CD14-positive monocyte (primary cell): ENCODE data around the gene LUZP1. TPM values are rescaled to one million over a fixed set of nuclear protein-coding genes. Genes with fewer than 3 reads are reported as not detected.

Experiments
- DNase-seq, 3 donors: peaks; one replicate each; pipeline ENCODE4 v3.0.0-alpha.2; 2011 to 2022
- H2AFZ ChIP-seq: 2 replicates; pipeline ENCODE4 v1.6.0; 2012; ENCODE audit warnings: mild to moderate bottlenecking, low read depth, low read length, inconsistent platforms; ENCODE audit not compliant: insufficient read depth, poor library complexity, severe bottlenecking
- H3K27ac ChIP-seq, 2 donors: 1 replicate in 1 of 2; 2 replicates in 1 of 2; pipeline ENCODE4 v1.5.1; 2012 to 2013; ENCODE audit warnings: low read length in 2 of 2, control low read depth in 1 of 2, inconsistent platforms in 1 of 2, low read depth in 1 of 2, mild to moderate bottlenecking in 1 of 2
- H3K27me3 ChIP-seq, 2 donors: one replicate each; pipeline versions ENCODE4 v1.6.0 to v1.6.1; 2011 to 2013; ENCODE audit warnings: low read length in 2 of 2; ENCODE audit not compliant: control insufficient read depth in 2 of 2, insufficient read depth in 2 of 2
- H3K36me3 ChIP-seq, 2 donors: replicated peaks in 1 of 2; 1 replicate in 1 of 2; 2 replicates in 1 of 2; pipeline versions ENCODE4 v1.5.1 to v1.6.1; 2012 to 2013; ENCODE audit warnings: low read length in 2 of 2, control low read depth in 1 of 2, inconsistent platforms in 1 of 2, mild to moderate bottlenecking in 1 of 2; ENCODE audit not compliant: insufficient read depth in 2 of 2, control insufficient read depth in 1 of 2
- H3K4me1 ChIP-seq, 2 donors: 1 replicate in 1 of 2; 2 replicates in 1 of 2; pipeline versions ENCODE4 v1.5.1 to v1.6.1; 2012 to 2013; ENCODE audit warnings: low read length in 2 of 2, control low read depth in 1 of 2, inconsistent platforms in 1 of 2, mild to moderate bottlenecking in 1 of 2, moderate library complexity in 1 of 2; ENCODE audit not compliant: insufficient read depth in 2 of 2, control insufficient read depth in 1 of 2
- H3K4me2 ChIP-seq: replicated peaks from 2 replicates; pipeline ENCODE3; 2012; ENCODE audit warnings: low read length, moderate library complexity, mild to moderate bottlenecking; ENCODE audit not compliant: poor library complexity, severe bottlenecking; ENCODE audit errors: extremely low read depth
- H3K4me3 ChIP-seq, 3 experiments: fragments of 200-600 bp in 1 of 3; sonication (generic) in 1 of 3; replicated peaks in 1 of 3; 1 replicate in 2 of 3; 2 replicates in 1 of 3; pipeline ENCODE4 v1.5.1; 2011 to 2013; ENCODE audit warnings: low read length in 3 of 3, mild to moderate bottlenecking in 3 of 3, control low read depth in 2 of 3, low read depth in 2 of 3, inconsistent platforms in 1 of 3, moderate library complexity in 1 of 3
- H3K79me2 ChIP-seq: 2 replicates; pipeline ENCODE4 v1.6.0; 2012; ENCODE audit warnings: mild to moderate bottlenecking, control low read depth, inconsistent platforms, low read length, moderate library complexity; ENCODE audit not compliant: insufficient read depth
- H3K9ac ChIP-seq: 2 replicates; pipeline ENCODE4 v1.6.0; 2017; ENCODE audit warnings: low read length, mild to moderate bottlenecking; ENCODE audit not compliant: insufficient read depth, poor library complexity, severe bottlenecking
- H3K9me3 ChIP-seq, 2 donors: replicated peaks in 1 of 2; 1 replicate in 1 of 2; 2 replicates in 1 of 2; pipeline versions ENCODE4 v1.5.1 to v1.6.1; 2012 to 2013; ENCODE audit warnings: low read length in 2 of 2, control low read depth in 1 of 2; ENCODE audit not compliant: control insufficient read depth in 1 of 2, insufficient read depth in 1 of 2
- H4K20me1 ChIP-seq: 2 replicates; pipeline ENCODE4 v1.6.0; 2012; ENCODE audit warnings: mild to moderate bottlenecking, low read length, control low read depth, moderate library complexity; ENCODE audit not compliant: insufficient read depth
- H3K27ac Mint-ChIP-seq, 7 donors: one replicate each; pipeline ENCODE4 v1.8.0; 2020; ENCODE audit warnings: mild to moderate bottlenecking in 7 of 7, mixed read lengths in 7 of 7, moderate library complexity in 6 of 7, inconsistent platforms in 2 of 7
- H3K27me3 Mint-ChIP-seq, 3 donors: one replicate each; pipeline ENCODE4 v1.8.0; 2021 to 2022; ENCODE audit warnings: low read depth in 3 of 3, mild to moderate bottlenecking in 3 of 3, mixed read lengths in 3 of 3, moderate library complexity in 3 of 3, inconsistent platforms in 1 of 3
- H3K36me3 Mint-ChIP-seq, 2 donors: one replicate each; pipeline ENCODE4 v1.8.0; 2020; ENCODE audit warnings: mixed read lengths in 2 of 2, inconsistent platforms in 1 of 2, mild to moderate bottlenecking in 1 of 2
- H3K4me1 Mint-ChIP-seq: one replicate; pipeline ENCODE4 v1.8.0; 2020; ENCODE audit warnings: mild to moderate bottlenecking, mixed read lengths
- H3K4me3 Mint-ChIP-seq, 2 donors: one replicate each; pipeline ENCODE4 v1.8.0; 2020; ENCODE audit warnings: mild to moderate bottlenecking in 2 of 2, mixed read lengths in 2 of 2, moderate library complexity in 1 of 2
- H3K9me3 Mint-ChIP-seq, 7 donors: one replicate each; pipeline ENCODE4 v1.8.0; 2020 to 2022; ENCODE audit warnings: mixed read lengths in 7 of 7, mild to moderate bottlenecking in 6 of 7, moderate library complexity in 6 of 7, inconsistent platforms in 2 of 7
- WGBS: methylation state at CpG from one replicate; pipeline ENCODE4 v1.1.5; 2013; ENCODE audit warnings: missing lambda C conversion rate; ENCODE audit not compliant: insufficient coverage; 5-methylcytosine and 5-hydroxymethylcytosine counted together
- intact Hi-C, 2 donors: fragments of 100-400 bp; cut with micrococcal nuclease; formaldehyde crosslinking; loops; one replicate each; pipeline versions ENCODE4 v1.15.0 to v1.15.1; 2023
- polyA plus RNA-seq, 3 donors: library from polyadenylated mRNA; depleted of rRNA in 1 of 3; unstranded in 2 of 3; stranded (reverse) in 1 of 3; fragments of 300-500 nt in 2 of 3; fragments of >200 nt in 1 of 3; fragmentation: Illumina TruSeq in 2 of 3; gene quantifications; 1 replicate in 2 of 3; 2 replicates in 1 of 3; pipeline ENCODE4 v1.2.3, GENCODE V29; 2012 to 2021
- TF ChIP-seq, protein P1 (sequence below): fragments of 200-600 bp; IDR thresholded peaks from one replicate; pipeline ENCODE4 v1.8.0; 2022; ENCODE audit warnings: antibody characterized with exemption, mild to moderate bottlenecking

LUZP1 gene
- polyA plus RNA-seq, 3 donors, result 4.4 to 8.7 (median 5.8) TPM

DNA sequence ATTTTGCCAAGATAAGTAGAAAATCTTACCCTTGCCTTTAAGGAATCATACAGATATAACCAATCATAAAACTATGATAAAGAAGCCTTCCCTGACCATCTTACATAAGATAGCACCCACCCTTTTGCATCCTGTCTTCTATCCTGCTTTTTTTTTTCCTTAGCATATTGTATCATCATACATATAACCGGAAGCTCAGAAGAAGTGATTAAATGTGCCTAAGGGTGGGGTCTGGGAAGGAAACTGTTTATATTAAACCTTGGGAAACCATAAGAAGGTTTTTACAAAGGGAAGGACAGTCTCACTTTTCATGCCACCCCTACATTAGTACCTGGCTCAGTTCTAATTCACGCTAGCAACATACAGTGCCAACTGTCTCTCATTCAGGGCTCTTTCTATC lies 66.8 kb downstream of the LUZP1 start:
- H3K9ac ChIP-seq, result no peak overlapping the region
- peaks cover 0 to 17% of the 10 kb centered on the region in 2 donors for H3K36me3 ChIP-seq
- H3K36me3 Mint-ChIP-seq, result peaks cover 10 to 23% of the 10 kb centered on the region in 2 donors
- peaks cover 37% of the 10 kb centered on the region for H3K4me1 Mint-ChIP-seq
- no peaks in the 10 kb centered on the region for H3K79me2 ChIP-seq
- no peaks in the 10 kb centered on the region for H3K27me3 ChIP-seq
- no peak overlapping the region for H3K4me3 ChIP-seq
- no peak overlapping the region for H3K4me3 Mint-ChIP-seq
- H2AFZ ChIP-seq, result no peak overlapping the region
- peaks cover 0 to 3% (median 0%) of the 10 kb centered on the region in 3 donors for H3K27me3 Mint-ChIP-seq
- H3K4me1 ChIP-seq, result peaks cover 27 to 40% of the 10 kb centered on the region in 2 donors
- intact Hi-C loops, result no loop called here
- TF ChIP-seq, protein P1, sequence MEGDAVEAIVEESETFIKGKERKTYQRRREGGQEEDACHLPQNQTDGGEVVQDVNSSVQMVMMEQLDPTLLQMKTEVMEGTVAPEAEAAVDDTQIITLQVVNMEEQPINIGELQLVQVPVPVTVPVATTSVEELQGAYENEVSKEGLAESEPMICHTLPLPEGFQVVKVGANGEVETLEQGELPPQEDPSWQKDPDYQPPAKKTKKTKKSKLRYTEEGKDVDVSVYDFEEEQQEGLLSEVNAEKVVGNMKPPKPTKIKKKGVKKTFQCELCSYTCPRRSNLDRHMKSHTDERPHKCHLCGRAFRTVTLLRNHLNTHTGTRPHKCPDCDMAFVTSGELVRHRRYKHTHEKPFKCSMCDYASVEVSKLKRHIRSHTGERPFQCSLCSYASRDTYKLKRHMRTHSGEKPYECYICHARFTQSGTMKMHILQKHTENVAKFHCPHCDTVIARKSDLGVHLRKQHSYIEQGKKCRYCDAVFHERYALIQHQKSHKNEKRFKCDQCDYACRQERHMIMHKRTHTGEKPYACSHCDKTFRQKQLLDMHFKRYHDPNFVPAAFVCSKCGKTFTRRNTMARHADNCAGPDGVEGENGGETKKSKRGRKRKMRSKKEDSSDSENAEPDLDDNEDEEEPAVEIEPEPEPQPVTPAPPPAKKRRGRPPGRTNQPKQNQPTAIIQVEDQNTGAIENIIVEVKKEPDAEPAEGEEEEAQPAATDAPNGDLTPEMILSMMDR, result no peak
- no peak overlapping the region for H3K4me2 ChIP-seq
- H3K9me3 ChIP-seq, result no peaks in the 10 kb centered on the region
- H3K27ac ChIP-seq, result no peak overlapping the region
- peaks cover 14% of the 10 kb centered on the region for H4K20me1 ChIP-seq
- no peak for DNase-seq
- no CpG with 5 or more reads among the region's 2 CpGs for WGBS
- peak overlapping the region in 2 of 7 donors; percentile 61 to 77 for H3K27ac Mint-ChIP-seq
- H3K9me3 Mint-ChIP-seq, result no peaks in the 10 kb centered on the region

DNA sequence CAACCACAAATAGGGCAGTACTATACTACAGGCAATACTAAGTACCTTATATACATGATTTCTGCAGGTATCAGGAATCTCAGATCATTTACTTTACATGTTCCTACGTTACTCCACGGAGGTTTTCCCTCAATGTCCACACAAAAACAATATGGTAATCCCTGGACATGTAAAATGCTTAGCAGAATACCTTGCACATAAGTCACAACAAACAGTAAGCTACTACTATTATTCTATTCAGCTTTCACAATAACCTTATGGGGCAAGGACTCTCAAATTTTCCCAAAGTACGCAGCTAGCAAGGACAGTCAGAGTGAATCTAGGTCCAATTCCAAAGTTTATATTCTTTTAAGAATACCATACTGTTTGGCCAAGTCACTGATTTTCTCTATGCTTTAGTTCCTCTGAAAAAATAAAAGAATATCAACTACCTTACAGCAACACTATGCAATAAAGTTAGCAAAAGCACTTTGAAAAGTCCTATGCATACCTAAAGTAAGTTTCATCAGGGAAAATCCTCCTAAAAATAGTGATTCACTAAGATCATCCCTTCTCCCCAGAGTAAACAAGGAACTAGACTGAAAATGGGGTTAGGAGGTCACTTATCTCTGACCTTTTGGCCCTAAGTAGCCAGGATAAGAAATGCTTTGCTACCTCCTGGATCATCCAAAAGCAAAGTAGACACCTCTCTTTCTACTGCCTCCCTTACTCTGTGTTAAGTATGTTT lies 67.4 kb downstream of the LUZP1 start:
- 94% methylated on average over 2 of the region's 3 CpGs for WGBS
- H3K79me2 ChIP-seq, result no peaks in the 10 kb centered on the region
- H3K4me1 Mint-ChIP-seq, result peaks cover 37% of the 10 kb centered on the region
- peaks cover 0 to 11% of the 10 kb centered on the region in 2 donors for H3K36me3 ChIP-seq
- no peak overlapping the region for H3K4me3 ChIP-seq
- H3K4me3 Mint-ChIP-seq, result no peak overlapping the region
- H3K27ac Mint-ChIP-seq, result no peak overlapping the region
- H3K4me2 ChIP-seq, result no peak overlapping the region
- no peak overlapping the region for H3K9ac ChIP-seq
- H3K27me3 ChIP-seq, result no peaks in the 10 kb centered on the region
- peaks cover 27 to 40% of the 10 kb centered on the region in 2 donors for H3K4me1 ChIP-seq
- no peaks in the 10 kb centered on the region for H3K9me3 Mint-ChIP-seq
- H3K36me3 Mint-ChIP-seq, result peaks cover 6 to 17% of the 10 kb centered on the region in 2 donors
- DNase-seq, result no peak
- peaks cover 0 to 3% (median 0%) of the 10 kb centered on the region in 3 donors for H3K27me3 Mint-ChIP-seq
- TF ChIP-seq, protein P1, result no peak
- H4K20me1 ChIP-seq, result peaks cover 14% of the 10 kb centered on the region
- intact Hi-C loops, result no loop called here
- no peak overlapping the region for H2AFZ ChIP-seq
- no peaks in the 10 kb centered on the region for H3K9me3 ChIP-seq
- no peak overlapping the region for H3K27ac ChIP-seq
